Measurements from ENCODE around the gene GAS2L1. TPM values are rescaled to one million over a fixed set of nuclear protein-coding genes. Genes with fewer than 3 reads are reported as not detected.

Gene GAS2L1
- total and polyA plus RNA-seq, 2 of the 4 experiments (the other 2 are of a cell fraction) = 1.4 to 15.6 TPM

DNA sequence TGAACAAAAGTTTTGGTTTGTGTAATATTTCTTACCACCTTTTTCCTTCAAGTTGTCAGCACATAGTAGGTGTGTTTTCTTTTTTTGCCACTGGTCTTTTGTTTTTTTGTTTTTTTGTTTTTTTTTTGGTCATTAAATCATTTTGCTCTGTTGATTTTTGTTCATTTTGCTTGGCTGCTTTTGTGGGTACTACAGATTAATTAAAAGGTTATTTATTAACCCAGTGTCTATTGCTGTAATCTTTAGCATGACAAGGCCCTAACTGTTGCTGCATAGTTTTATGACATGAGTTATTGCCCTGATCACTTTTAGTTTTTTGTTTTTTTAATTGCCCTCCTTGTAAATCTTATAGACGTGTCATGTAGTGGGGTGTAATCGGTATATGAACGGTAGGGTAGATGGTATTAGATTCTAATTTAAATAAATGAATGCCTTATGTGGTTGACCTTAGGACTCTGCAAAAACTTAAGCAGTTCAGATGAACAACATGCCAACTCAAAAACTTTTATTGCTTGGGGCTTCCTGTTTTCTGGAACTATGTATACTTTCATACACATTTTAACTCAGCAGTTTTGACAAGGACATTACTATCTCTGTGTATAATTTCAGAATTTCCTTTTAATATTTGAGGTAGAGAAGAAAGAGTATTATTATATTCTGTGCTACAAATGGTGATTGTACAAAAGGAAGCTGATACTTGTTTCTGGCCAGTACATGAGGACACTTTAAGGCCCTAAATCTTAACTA lies 30.5 kb upstream of the GAS2L1 start:
- DNase-seq (no peak), ATAC-seq (ENCODE audit: low read depth) (no peak)
- Histone ChIP-seq H3K9me1 (ENCODE audit: insufficient read depth, low read length) (peaks cover 13% of the 10 kb centered on the region), H2AFZ (replicated peaks; ENCODE audit: low read length, poor library complexity) (no peak overlapping the region), H4K91ac (ENCODE audit: insufficient read depth, low read depth, low read length) (no peak overlapping the region), H3K79me1 (ENCODE audit: low read depth in 1 of 2, low read length in 2 of 2) (peaks cover 9 to 67% of the 10 kb centered on the region in 2 experiments), H3K56ac (ENCODE audit: extremely low read depth, insufficient read depth, low read length) (no peak overlapping the region), H3K27me3 (ENCODE audit: control insufficient read depth, insufficient read depth, low read length) (no peaks in the 10 kb centered on the region), H3K9ac (ENCODE audit: low read depth, low read length) (no peak overlapping the region), H3K4me2 (ENCODE audit: low read depth, low read length) (no peak overlapping the region), H2AK9ac (replicated peaks; ENCODE audit: low read depth, low read length, poor library complexity) (no peak overlapping the region), H2BK15ac (ENCODE audit: low read depth, low read length) (no peak overlapping the region), H4K5ac (ENCODE audit: low read depth, low read length) (no peak overlapping the region), H3K27ac (ENCODE audit: insufficient read depth, low read length) (no peak overlapping the region), H2BK5ac (ENCODE audit: low read depth, low read length, poor library complexity, severe bottlenecking) (no peak overlapping the region), H2AK5ac (ENCODE audit: low read depth, low read length) (no peak overlapping the region), H4K20me1 (ENCODE audit: insufficient read depth, low read length) (peaks cover 93% of the 10 kb centered on the region), H3K18ac (ENCODE audit: low read depth, low read length) (no peak overlapping the region), H2BK120ac (ENCODE audit: low read depth, low read length) (no peak overlapping the region), H3K9me3 (ENCODE audit: control insufficient read depth, insufficient read depth, low read length) (no peaks in the 10 kb centered on the region), H3K4ac (ENCODE audit: low read depth, low read length) (no peak overlapping the region), H2BK20ac (ENCODE audit: low read depth, low read length) (no peak overlapping the region), H3K4me1 (ENCODE audit: control insufficient read depth, insufficient read depth, low read length) (peaks cover 1% of the 10 kb centered on the region; the same call in 1 of the 2 replicates), H3K4me3 (ENCODE audit: insufficient read depth, low read depth, low read length) (no peak overlapping the region), H3K23ac (ENCODE audit: low read depth, low read length) (no peak overlapping the region), H3K14ac (replicated peaks; ENCODE audit: low read depth, low read length) (no peak overlapping the region), H4K8ac (ENCODE audit: low read depth in 2 of 2, low read length in 2 of 2) (no peak overlapping the region), H3K36me3 (ENCODE audit: control insufficient read depth, insufficient read depth, low read length) (peaks cover 55% of the 10 kb centered on the region)
- TF ChIP-seq NFE2L2 (IDR thresholded peaks at IDR 0.05; ENCODE audit: low read depth, low read length) = no peak
- TF ChIP-seq, protein P1, sequence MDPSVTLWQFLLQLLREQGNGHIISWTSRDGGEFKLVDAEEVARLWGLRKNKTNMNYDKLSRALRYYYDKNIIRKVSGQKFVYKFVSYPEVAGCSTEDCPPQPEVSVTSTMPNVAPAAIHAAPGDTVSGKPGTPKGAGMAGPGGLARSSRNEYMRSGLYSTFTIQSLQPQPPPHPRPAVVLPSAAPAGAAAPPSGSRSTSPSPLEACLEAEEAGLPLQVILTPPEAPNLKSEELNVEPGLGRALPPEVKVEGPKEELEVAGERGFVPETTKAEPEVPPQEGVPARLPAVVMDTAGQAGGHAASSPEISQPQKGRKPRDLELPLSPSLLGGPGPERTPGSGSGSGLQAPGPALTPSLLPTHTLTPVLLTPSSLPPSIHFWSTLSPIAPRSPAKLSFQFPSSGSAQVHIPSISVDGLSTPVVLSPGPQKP (IDR thresholded peaks at IDR 0.05; ENCODE audit: borderline replicate concordance, low read depth, low read length) = no peak
- no peak for TF ChIP-seq CEBPB (IDR thresholded peaks at IDR 0.05; ENCODE audit: low read depth, low read length)
- no peak for TF ChIP-seq CHD1 (IDR thresholded peaks at IDR 0.05; ENCODE audit: low read depth, low read length)
- TF ChIP-seq MAZ (IDR thresholded peaks at IDR 0.05; ENCODE audit: borderline replicate concordance, low read depth, low read length) = no peak
- TF ChIP-seq, protein P2, sequence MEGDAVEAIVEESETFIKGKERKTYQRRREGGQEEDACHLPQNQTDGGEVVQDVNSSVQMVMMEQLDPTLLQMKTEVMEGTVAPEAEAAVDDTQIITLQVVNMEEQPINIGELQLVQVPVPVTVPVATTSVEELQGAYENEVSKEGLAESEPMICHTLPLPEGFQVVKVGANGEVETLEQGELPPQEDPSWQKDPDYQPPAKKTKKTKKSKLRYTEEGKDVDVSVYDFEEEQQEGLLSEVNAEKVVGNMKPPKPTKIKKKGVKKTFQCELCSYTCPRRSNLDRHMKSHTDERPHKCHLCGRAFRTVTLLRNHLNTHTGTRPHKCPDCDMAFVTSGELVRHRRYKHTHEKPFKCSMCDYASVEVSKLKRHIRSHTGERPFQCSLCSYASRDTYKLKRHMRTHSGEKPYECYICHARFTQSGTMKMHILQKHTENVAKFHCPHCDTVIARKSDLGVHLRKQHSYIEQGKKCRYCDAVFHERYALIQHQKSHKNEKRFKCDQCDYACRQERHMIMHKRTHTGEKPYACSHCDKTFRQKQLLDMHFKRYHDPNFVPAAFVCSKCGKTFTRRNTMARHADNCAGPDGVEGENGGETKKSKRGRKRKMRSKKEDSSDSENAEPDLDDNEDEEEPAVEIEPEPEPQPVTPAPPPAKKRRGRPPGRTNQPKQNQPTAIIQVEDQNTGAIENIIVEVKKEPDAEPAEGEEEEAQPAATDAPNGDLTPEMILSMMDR (conservative IDR thresholded peaks at IDR 0.05; ENCODE audit: low read depth, low read length) = no peak
- TF ChIP-seq RFX5 (IDR thresholded peaks at IDR 0.05; ENCODE audit: low read depth, low read length) = no peak
- in situ Hi-C loops (cut with MboI; ENCODE audit: low sequenced_read_pairs) = no loop called here
- intact Hi-C loops (cut with micrococcal nuclease) = loop anchor here (2.0 kb wide), 1 partner anchor 13 kb away; no protein-coding TSS in a partner anchor
- no TSS peak for BruUV-seq (replicated peaks)
- ChIA-PET POLR2A (ENCODE audit: unreplicated experiment) (no interaction called here), CTCF (no interaction called here)
- dilution Hi-C loops (cut with HindIII; ENCODE audit: low sequenced_read_pairs, unreplicated experiment) = no loop called here
- WGBS, 2 experiments (ENCODE audit: extremely low coverage in 2 of 2, insufficient read length in 1 of 2) = no CpG with 5 or more reads among the region's 3 CpGs

All from IMR-90 (cell line).